ENCODE measurements around the gene PIEZO2. TPM values are rescaled to one million over a fixed set of nuclear protein-coding genes. Genes with fewer than 3 reads are reported as not detected.

PIEZO2 gene
- total RNA-seq, 1 experiment from 2014 or later, result 0.57 TPM

DNA sequence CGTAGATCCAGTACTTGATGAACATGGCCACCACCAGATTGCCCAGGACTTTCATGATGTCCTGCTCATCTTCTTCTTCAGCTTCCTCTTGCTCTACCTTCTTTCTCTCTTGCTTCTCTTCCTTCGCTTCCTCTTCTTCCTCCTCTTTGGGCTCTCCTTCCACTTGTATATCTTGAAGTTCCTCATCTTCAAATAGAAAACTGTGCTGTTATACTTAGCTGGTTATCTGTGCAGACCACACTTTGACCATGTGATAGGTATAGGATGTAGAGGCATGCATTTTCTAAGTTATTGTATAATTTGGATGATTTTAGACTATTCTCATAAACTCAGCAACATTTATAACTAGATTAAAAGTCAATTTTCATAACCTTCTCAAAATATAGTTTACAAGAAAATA lies 360.2 kb downstream of the PIEZO2 start:
- TF ChIP-seq, protein P1, sequence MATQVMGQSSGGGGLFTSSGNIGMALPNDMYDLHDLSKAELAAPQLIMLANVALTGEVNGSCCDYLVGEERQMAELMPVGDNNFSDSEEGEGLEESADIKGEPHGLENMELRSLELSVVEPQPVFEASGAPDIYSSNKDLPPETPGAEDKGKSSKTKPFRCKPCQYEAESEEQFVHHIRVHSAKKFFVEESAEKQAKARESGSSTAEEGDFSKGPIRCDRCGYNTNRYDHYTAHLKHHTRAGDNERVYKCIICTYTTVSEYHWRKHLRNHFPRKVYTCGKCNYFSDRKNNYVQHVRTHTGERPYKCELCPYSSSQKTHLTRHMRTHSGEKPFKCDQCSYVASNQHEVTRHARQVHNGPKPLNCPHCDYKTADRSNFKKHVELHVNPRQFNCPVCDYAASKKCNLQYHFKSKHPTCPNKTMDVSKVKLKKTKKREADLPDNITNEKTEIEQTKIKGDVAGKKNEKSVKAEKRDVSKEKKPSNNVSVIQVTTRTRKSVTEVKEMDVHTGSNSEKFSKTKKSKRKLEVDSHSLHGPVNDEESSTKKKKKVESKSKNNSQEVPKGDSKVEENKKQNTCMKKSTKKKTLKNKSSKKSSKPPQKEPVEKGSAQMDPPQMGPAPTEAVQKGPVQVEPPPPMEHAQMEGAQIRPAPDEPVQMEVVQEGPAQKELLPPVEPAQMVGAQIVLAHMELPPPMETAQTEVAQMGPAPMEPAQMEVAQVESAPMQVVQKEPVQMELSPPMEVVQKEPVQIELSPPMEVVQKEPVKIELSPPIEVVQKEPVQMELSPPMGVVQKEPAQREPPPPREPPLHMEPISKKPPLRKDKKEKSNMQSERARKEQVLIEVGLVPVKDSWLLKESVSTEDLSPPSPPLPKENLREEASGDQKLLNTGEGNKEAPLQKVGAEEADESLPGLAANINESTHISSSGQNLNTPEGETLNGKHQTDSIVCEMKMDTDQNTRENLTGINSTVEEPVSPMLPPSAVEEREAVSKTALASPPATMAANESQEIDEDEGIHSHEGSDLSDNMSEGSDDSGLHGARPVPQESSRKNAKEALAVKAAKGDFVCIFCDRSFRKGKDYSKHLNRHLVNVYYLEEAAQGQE (IDR thresholded peaks at IDR 0.05; ENCODE audit: insufficient read depth in 1 of 2, low read depth in 2 of 2, low read length in 1 of 2), result no peak
- no peak for TF ChIP-seq TCF7L2 (IDR thresholded peaks at IDR 0.05; ENCODE audit: low read depth, low read length)
- no peak for TF ChIP-seq SIN3A (IDR thresholded peaks at IDR 0.05; ENCODE audit: borderline replicate concordance, insufficient read depth, low read depth, low read length)
- TF ChIP-seq, protein P2, sequence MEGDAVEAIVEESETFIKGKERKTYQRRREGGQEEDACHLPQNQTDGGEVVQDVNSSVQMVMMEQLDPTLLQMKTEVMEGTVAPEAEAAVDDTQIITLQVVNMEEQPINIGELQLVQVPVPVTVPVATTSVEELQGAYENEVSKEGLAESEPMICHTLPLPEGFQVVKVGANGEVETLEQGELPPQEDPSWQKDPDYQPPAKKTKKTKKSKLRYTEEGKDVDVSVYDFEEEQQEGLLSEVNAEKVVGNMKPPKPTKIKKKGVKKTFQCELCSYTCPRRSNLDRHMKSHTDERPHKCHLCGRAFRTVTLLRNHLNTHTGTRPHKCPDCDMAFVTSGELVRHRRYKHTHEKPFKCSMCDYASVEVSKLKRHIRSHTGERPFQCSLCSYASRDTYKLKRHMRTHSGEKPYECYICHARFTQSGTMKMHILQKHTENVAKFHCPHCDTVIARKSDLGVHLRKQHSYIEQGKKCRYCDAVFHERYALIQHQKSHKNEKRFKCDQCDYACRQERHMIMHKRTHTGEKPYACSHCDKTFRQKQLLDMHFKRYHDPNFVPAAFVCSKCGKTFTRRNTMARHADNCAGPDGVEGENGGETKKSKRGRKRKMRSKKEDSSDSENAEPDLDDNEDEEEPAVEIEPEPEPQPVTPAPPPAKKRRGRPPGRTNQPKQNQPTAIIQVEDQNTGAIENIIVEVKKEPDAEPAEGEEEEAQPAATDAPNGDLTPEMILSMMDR (IDR thresholded peaks at IDR 0.05), result no peak
- TF ChIP-seq POLR2AphosphoS5 (IDR thresholded peaks at IDR 0.05; ENCODE audit: low read depth, low read length), result no peak
- H3K9me3 ChIP-seq (ENCODE audit: control insufficient read depth, insufficient read depth, low read depth, low read length), result no peaks in the 10 kb centered on the region
- H3K4me3 ChIP-seq (ENCODE audit: low read depth in 2 of 2, low read length in 2 of 2), result no peak overlapping the region
- intact Hi-C loops (cut with micrococcal nuclease; ENCODE audit: unreplicated experiment), result loop anchor here (10.0 kb wide), 1 partner anchor 376 kb away; no protein-coding TSS in a partner anchor
- CTCF ChIA-PET, result no interaction called here
- POLR2A ChIA-PET, result no interaction called here
- in situ Hi-C loops (cut with HindIII; ENCODE audit: low pct_unique_long_range_greater_than_20kb, low sequenced_read_pairs), result no loop called here
- no peak for ATAC-seq
- no peak overlapping the region for H3K27ac ChIP-seq (ENCODE audit: low read length)
- no peak for DNase-seq (ENCODE audit: low read depth, low spot score)
- H3K36me3 ChIP-seq (ENCODE audit: control insufficient read depth, insufficient read depth, low read length), result no peaks in the 10 kb centered on the region
- H3K27me3 ChIP-seq (ENCODE audit: control insufficient read depth, insufficient read depth, low read length), result peaks cover 7% of the 10 kb centered on the region
- BruUV-seq (replicated peaks), result no TSS peak
- no peaks in the 10 kb centered on the region for H3K4me1 ChIP-seq (ENCODE audit: control insufficient read depth, insufficient read depth, low read length)

DNA sequence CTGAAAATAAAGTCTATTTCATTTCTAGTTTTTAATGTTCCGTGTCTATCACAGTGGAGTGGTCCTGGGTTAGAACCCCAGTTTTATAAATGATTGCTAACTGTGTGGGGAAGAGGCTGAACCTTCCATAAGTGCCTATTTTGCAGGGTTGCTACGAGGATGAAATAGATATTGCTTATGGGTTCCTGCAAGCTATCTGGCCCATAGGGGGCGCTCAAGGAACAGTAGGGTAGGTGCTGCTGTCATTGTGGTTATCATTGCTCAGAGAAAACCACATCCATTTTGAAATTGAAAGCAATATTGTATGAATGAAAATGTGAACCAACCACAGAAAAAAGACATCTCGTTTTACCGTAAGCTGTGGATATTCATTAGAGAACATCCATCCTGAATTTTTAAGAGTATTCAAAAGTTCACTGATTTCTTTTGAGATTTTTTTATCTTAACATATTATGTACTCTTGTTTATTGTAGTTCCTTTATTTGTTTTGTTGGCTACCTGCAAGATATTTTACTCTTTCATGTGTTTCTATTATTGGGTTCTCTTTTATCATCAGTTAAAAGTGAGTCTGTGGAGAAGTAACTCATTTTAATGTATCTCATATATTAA lies 362.0 kb downstream of the PIEZO2 start:
- no peak overlapping the region for H3K27ac ChIP-seq (ENCODE audit: low read length)
- no peak for ATAC-seq
- POLR2A ChIA-PET, result no interaction called here
- intact Hi-C loops (cut with micrococcal nuclease; ENCODE audit: unreplicated experiment), result loop anchor here (10.0 kb wide), 1 partner anchor 377 kb away; no protein-coding TSS in a partner anchor
- TF ChIP-seq TCF7L2 (IDR thresholded peaks at IDR 0.05; ENCODE audit: low read depth, low read length) (no peak), SIN3A (IDR thresholded peaks at IDR 0.05; ENCODE audit: borderline replicate concordance, insufficient read depth, low read depth, low read length) (no peak), POLR2AphosphoS5 (IDR thresholded peaks at IDR 0.05; ENCODE audit: low read depth, low read length) (no peak)
- TF ChIP-seq, protein P1 (IDR thresholded peaks at IDR 0.05; ENCODE audit: insufficient read depth in 1 of 2, low read depth in 2 of 2, low read length in 1 of 2), result no peak
- TF ChIP-seq, protein P2 (IDR thresholded peaks at IDR 0.05), result peak; percentile 86
- no peak overlapping the region for H3K4me3 ChIP-seq (ENCODE audit: low read depth in 2 of 2, low read length in 2 of 2)
- H3K4me1 ChIP-seq (ENCODE audit: control insufficient read depth, insufficient read depth, low read length), result no peaks in the 10 kb centered on the region
- DNase-seq (ENCODE audit: low read depth, low spot score), result peak; percentile 32
- no peaks in the 10 kb centered on the region for H3K36me3 ChIP-seq (ENCODE audit: control insufficient read depth, insufficient read depth, low read length)
- BruUV-seq (replicated peaks), result no TSS peak
- no peaks in the 10 kb centered on the region for H3K9me3 ChIP-seq (ENCODE audit: control insufficient read depth, insufficient read depth, low read depth, low read length)
- in situ Hi-C loops (cut with HindIII; ENCODE audit: low pct_unique_long_range_greater_than_20kb, low sequenced_read_pairs), result no loop called here
- CTCF ChIA-PET, result no interaction called here
- peaks cover 3% of the 10 kb centered on the region; the same call in 1 of the 2 replicates for H3K27me3 ChIP-seq (ENCODE audit: control insufficient read depth, insufficient read depth, low read length)

Measured in Panc1 (cell line).